GM21717 (cell line): Measurements from ENCODE around the gene SCYGR2.
"Not testable (repeated sequence)": the region's sequence is repeated elsewhere in the genome, so short reads cannot be mapped to it uniquely, and the experiment has no call there.

Experiments
- ATAC-seq: cut with Tn5 transposase; IDR thresholded peaks from one replicate; pipeline ENCODE4 v1.9.1; 2021; ENCODE audit warnings: mild to moderate bottlenecking, moderate library complexity; ENCODE audit not compliant: unreplicated experiment

The SCYGR2 gene

GRCh38 chr2:227598835-227599503 lies at the start of gene SCYGR2:
Gene SCYGR2, plus strand, starts transcription at chr2:227598893. Its CDS starts 0 bp downstream, at chr2:227598893.
- not testable (repeated sequence) for ATAC-seq

GRCh38 chr2:227551836-227552235 lies 46.9 kb upstream of the SCYGR2 start:
- no peak for ATAC-seq

- no peak for ATAC-seq
Observed at GRCh38 chr2:227562581-227562980, 36.1 kb upstream of the SCYGR2 start.

- no peak for ATAC-seq
Observed at GRCh38 chr2:227565080-227565479, 33.6 kb upstream of the SCYGR2 start.

GRCh38 chr2:227566012-227566411 lies 32.7 kb upstream of the SCYGR2 start:
- no peak for ATAC-seq

- ATAC-seq: no peak
Observed at GRCh38 chr2:227568852-227569169, 29.9 kb upstream of the SCYGR2 start.

GRCh38 chr2:227570615-227571014 lies 28.1 kb upstream of the SCYGR2 start:
- ATAC-seq: no peak

- no peak for ATAC-seq
Observed at GRCh38 chr2:227576110-227576509, 22.6 kb upstream of the SCYGR2 start.

GRCh38 chr2:227576812-227577211 lies 21.9 kb upstream of the SCYGR2 start:
- ATAC-seq: no peak

- no peak for ATAC-seq
Observed at GRCh38 chr2:227577555-227577954, 21.1 kb upstream of the SCYGR2 start.

GRCh38 chr2:227578642-227579041 lies 20.1 kb upstream of the SCYGR2 start:
- ATAC-seq: no peak

GRCh38 chr2:227579791-227580190 lies 18.9 kb upstream of the SCYGR2 start:
- no peak for ATAC-seq

GRCh38 chr2:227582369-227582768 lies 16.3 kb upstream of the SCYGR2 start:
- ATAC-seq: no peak

- ATAC-seq: peak; percentile 95
Observed at GRCh38 chr2:227592694-227593387, 5.9 kb upstream of the SCYGR2 start.

GRCh38 chr2:227595797-227596196 lies 2.9 kb upstream of the SCYGR2 start:
- ATAC-seq: no peak

- no peak for ATAC-seq
Observed at GRCh38 chr2:227597036-227597435, 1.7 kb upstream of the SCYGR2 start.

GRCh38 chr2:227597998-227598397 lies 695 bp upstream of the SCYGR2 start:
- no peak for ATAC-seq

GRCh38 chr2:227602358-227602757 lies 3.7 kb downstream of the SCYGR2 start:
- no peak for ATAC-seq

- ATAC-seq: no peak
Observed at GRCh38 chr2:227606476-227606875, 7.8 kb downstream of the SCYGR2 start.

- ATAC-seq: no peak
Observed at GRCh38 chr2:227607941-227608340, 9.2 kb downstream of the SCYGR2 start.

GRCh38 chr2:227608561-227609338 lies 10.1 kb downstream of the SCYGR2 start:
- ATAC-seq: no peak

GRCh38 chr2:227610123-227610522 lies 11.4 kb downstream of the SCYGR2 start:
- no peak for ATAC-seq
